HEK293 (cell line): Measurements from ENCODE around the gene FOXK2.

Source experiments
- CTCF ChIA-PET: fragments of 350-600 bp; formaldehyde crosslinking; extraction: SDS; loops from one replicate; lab custom pipeline; 2021; ENCODE audit warnings: antibody characterized with exemption; lab: Yijun Ruan, JAX
- POLR2A ChIA-PET: fragments of 300-600 bp; formaldehyde crosslinking; extraction: SDS; loops from one replicate; lab custom pipeline; 2020; ENCODE audit warnings: antibody characterized with exemption, inconsistent platforms; lab: Yijun Ruan, JAX
- H3K27ac ChIP-seq: fragments of 200-500 bp; sonication (Bioruptor generic); 2 replicates; pipeline ENCODE4 v1.5.1; 2014; ENCODE audit warnings: low read depth, low read length, control low read depth, inconsistent platforms; ENCODE audit errors: extremely low read depth
- H3K36me3 ChIP-seq, 2 experiments: fragments of 200-500 bp in 1 of 2; sonication (Bioruptor generic) in 1 of 2; 1 replicate in 1 of 2; 2 replicates in 1 of 2; pipeline ENCODE4 v1.5.1; 2014 to 2017; ENCODE audit warnings: inconsistent platforms in 2 of 2, low read length in 2 of 2; ENCODE audit not compliant: control insufficient read depth in 2 of 2, insufficient read depth in 1 of 2
- H3K4me1 ChIP-seq: fragments of 200-500 bp; sonication (Bioruptor generic); 2 replicates; pipeline ENCODE4 v1.5.1; 2014; ENCODE audit warnings: mild to moderate bottlenecking, low read length, inconsistent platforms; ENCODE audit not compliant: control insufficient read depth, insufficient read depth
- H3K4me3 ChIP-seq: 2 replicates; pipeline ENCODE4 v1.5.1; 2011; ENCODE audit warnings: low read depth, mild to moderate bottlenecking, control low read depth, low read length, moderate library complexity
- H3K9me3 ChIP-seq: fragments of 200-500 bp; sonication (Bioruptor generic); 2 replicates; pipeline ENCODE4 v1.5.1; 2014; ENCODE audit warnings: low read depth, low read length, inconsistent platforms; ENCODE audit not compliant: control insufficient read depth, insufficient read depth
- BCL11A ChIP-seq: fragments of 450-650 bp; formaldehyde crosslinking; IDR thresholded peaks from 2 replicates; pipeline ENCODE4 v1.5.1; 2016; ENCODE audit warnings: low read depth, missing biosample characterization, missing genetic modification characterization
- FEZF1 ChIP-seq: fragments of 450-650 bp; formaldehyde crosslinking; IDR thresholded peaks from 2 replicates; pipeline ENCODE4 v1.5.1; 2016; ENCODE audit warnings: missing biosample characterization, missing genetic modification characterization
- GLIS1 ChIP-seq: fragments of 450-650 bp; formaldehyde crosslinking; IDR thresholded peaks from 2 replicates; pipeline ENCODE4 v1.5.1; 2016; ENCODE audit warnings: missing biosample characterization, missing genetic modification characterization
- IKZF3 ChIP-seq: fragments of 450-650 bp; IDR thresholded peaks from 2 replicates; pipeline ENCODE4 v1.5.0; 2018; ENCODE audit warnings: missing biosample characterization, mild to moderate bottlenecking, missing genetic modification characterization, moderate library complexity
- KLF16 ChIP-seq: fragments of 450-650 bp; formaldehyde crosslinking; IDR thresholded peaks from 2 replicates; pipeline ENCODE4 v1.5.1; 2017; ENCODE audit warnings: missing biosample characterization, missing genetic modification characterization
- MZF1 ChIP-seq: fragments of 450-650 bp; formaldehyde crosslinking; IDR thresholded peaks from 2 replicates; pipeline ENCODE4 v1.5.1; 2017; ENCODE audit warnings: missing biosample characterization, missing genetic modification characterization, borderline replicate concordance
- SP7 ChIP-seq: fragments of 450-650 bp; formaldehyde crosslinking; IDR thresholded peaks from 2 replicates; pipeline ENCODE4 v1.5.1; 2016; ENCODE audit warnings: missing biosample characterization, missing genetic modification characterization
- WT1 ChIP-seq: fragments of 450-650 bp; formaldehyde crosslinking; IDR thresholded peaks from 2 replicates; pipeline ENCODE4 v1.5.1; 2016; ENCODE audit warnings: missing biosample characterization, missing genetic modification characterization
- ZBTB1 ChIP-seq: fragments of 450-650 bp; formaldehyde crosslinking; IDR thresholded peaks from 2 replicates; pipeline ENCODE4 v1.5.1; 2016; ENCODE audit warnings: missing biosample characterization, missing genetic modification characterization
- ZFHX2 ChIP-seq: fragments of 450-650 bp; formaldehyde crosslinking; conservative IDR thresholded peaks from 2 replicates; pipeline ENCODE4 v1.5.1; 2016; ENCODE audit warnings: missing biosample characterization, missing genetic modification characterization
- ZNF138 ChIP-seq: fragments of 450-650 bp; formaldehyde crosslinking; IDR thresholded peaks from 2 replicates; pipeline ENCODE4 v1.5.1; 2016; ENCODE audit warnings: missing biosample characterization, missing genetic modification characterization, borderline replicate concordance
- ZNF2 ChIP-seq: fragments of 450-650 bp; formaldehyde crosslinking; IDR thresholded peaks from 2 replicates; pipeline ENCODE4 v1.5.1; 2016; ENCODE audit warnings: missing biosample characterization, missing genetic modification characterization
- ZNF341 ChIP-seq: fragments of 450-650 bp; formaldehyde crosslinking; IDR thresholded peaks from 2 replicates; pipeline ENCODE4; 2016; ENCODE audit warnings: low read depth, missing biosample characterization, missing genetic modification characterization
- ZNF354C ChIP-seq: fragments of 450-650 bp; formaldehyde crosslinking; IDR thresholded peaks from 2 replicates; pipeline ENCODE4 v1.5.1; 2016; ENCODE audit warnings: missing biosample characterization, missing genetic modification characterization, low read depth, borderline replicate concordance
- ZNF366 ChIP-seq: fragments of 450-650 bp; formaldehyde crosslinking; conservative IDR thresholded peaks from 2 replicates; pipeline ENCODE4 v1.5.1; 2016; ENCODE audit warnings: missing biosample characterization, missing genetic modification characterization
- ZNF629 ChIP-seq: fragments of 450-650 bp; formaldehyde crosslinking; IDR thresholded peaks from 2 replicates; pipeline ENCODE4 v1.5.1; 2017; ENCODE audit warnings: missing biosample characterization, missing genetic modification characterization
- ZNF76 ChIP-seq: fragments of 450-650 bp; formaldehyde crosslinking; IDR thresholded peaks from 2 replicates; pipeline ENCODE4; 2016; ENCODE audit warnings: low read depth, missing biosample characterization, missing genetic modification characterization, borderline replicate concordance
- TF ChIP-seq, protein P1 (sequence below): fragments of 450-650 bp; formaldehyde crosslinking; IDR thresholded peaks from 2 replicates; pipeline ENCODE4 v1.5.1; 2016; ENCODE audit warnings: missing biosample characterization, missing genetic modification characterization
- TF ChIP-seq, protein P2 (sequence below): fragments of 450-650 bp; formaldehyde crosslinking; IDR thresholded peaks from 2 replicates; pipeline ENCODE4 v1.5.1; 2016; ENCODE audit warnings: missing biosample characterization, missing genetic modification characterization
- TF ChIP-seq, protein P3 (sequence below): fragments of 450-650 bp; formaldehyde crosslinking; IDR thresholded peaks from 2 replicates; pipeline ENCODE4 v1.5.1; 2017; ENCODE audit warnings: missing biosample characterization, missing genetic modification characterization
- TF ChIP-seq, protein P4 (sequence below): fragments of 450-650 bp; formaldehyde crosslinking; IDR thresholded peaks from 2 replicates; pipeline ENCODE4 v1.5.1; 2016; ENCODE audit warnings: missing biosample characterization, missing genetic modification characterization
- TF ChIP-seq, protein P5 (sequence below): fragments of 450-650 bp; formaldehyde crosslinking; IDR thresholded peaks from 2 replicates; pipeline ENCODE4 v1.5.1; 2016; ENCODE audit warnings: missing biosample characterization, missing genetic modification characterization

The FOXK2 gene

DNA sequence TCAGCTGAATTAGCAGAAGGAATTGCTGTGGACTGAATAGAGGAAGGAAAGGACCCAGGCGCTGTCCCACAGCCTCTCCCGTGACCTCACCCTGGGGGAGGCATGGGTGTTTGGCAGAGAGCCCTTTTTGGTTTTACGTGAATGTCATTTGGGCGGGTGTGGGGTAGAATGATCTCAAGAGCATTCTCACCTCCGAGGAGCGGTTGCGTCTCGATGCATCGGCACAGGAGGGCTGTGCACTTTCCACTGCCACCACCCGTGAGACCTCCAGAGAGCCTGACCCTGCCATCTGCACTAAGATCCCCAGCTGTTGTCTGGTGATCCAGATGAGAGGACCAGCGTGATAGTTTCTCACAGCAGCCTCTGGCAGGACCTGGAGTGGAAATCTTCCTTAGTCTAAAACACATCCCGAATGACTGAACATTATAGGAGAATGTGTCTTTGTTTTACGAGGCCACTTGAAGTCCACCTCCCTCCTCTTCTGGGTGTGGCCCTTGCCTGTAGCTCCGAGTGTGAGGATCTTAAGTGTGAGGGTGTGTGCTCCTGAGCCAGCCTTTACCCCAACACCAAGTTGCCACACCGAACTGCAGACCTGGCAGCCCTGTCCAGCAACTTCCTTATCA, 29.3 kb downstream of the FOXK2 start:
- POLR2A ChIA-PET = no interaction called here
- Histone ChIP-seq H3K4me1 (peaks cover 27% of the 10 kb centered on the region), H3K36me3 (no peaks in the 10 kb centered on the region; a peak in 1 of 3 replicates), H3K4me3 (no peak overlapping the region), H3K27ac (no peak overlapping the region; the same call in 1 of the 2 replicates), H3K9me3 (no peaks in the 10 kb centered on the region)
- CTCF ChIA-PET = interaction anchor here (0.6 to 2.0 kb wide), 4 partner anchors 12 to 33 kb away, joined by 3 to 7 read pairs (median 5); no protein-coding TSS in a partner anchor
- TF ChIP-seq ZNF341 (tag by site-specific recombination) (peak; percentile 94), SP7 (tag by site-specific recombination) (peak; percentile 7; the same call in 1 of the 2 replicates), ZNF76 (peak; percentile 14; the same call in 1 of the 2 replicates), MZF1 (tag by site-specific recombination) (peak; percentile 53; the same call in 1 of the 2 replicates), ZNF354C (no peak), ZFHX2 (tag by site-specific recombination) (peak; percentile 93), FEZF1 (tag by site-specific recombination) (0 out of 2 replicates have a peak, but pooled peaks have one; percentile 5), WT1 (tag by site-specific recombination) (peak; percentile 43; the same call in 1 of the 2 replicates), BCL11A (0 out of 2 replicates have a peak, but pooled peaks have one; percentile 42), ZBTB1 (tag by site-specific recombination) (no peak), ZNF629 (tag by site-specific recombination) (peak; percentile 84), GLIS1 (tag by site-specific recombination) (peak; percentile 97), KLF16 (0 out of 2 replicates have a peak, but pooled peaks have one; percentile 15), ZNF366 (tag by site-specific recombination) (peak; percentile 51), ZNF2 (tag by site-specific recombination) (no peak), ZNF138 (tag by site-specific recombination) (no peak), IKZF3 (no peak)
- TF ChIP-seq, protein P1, sequence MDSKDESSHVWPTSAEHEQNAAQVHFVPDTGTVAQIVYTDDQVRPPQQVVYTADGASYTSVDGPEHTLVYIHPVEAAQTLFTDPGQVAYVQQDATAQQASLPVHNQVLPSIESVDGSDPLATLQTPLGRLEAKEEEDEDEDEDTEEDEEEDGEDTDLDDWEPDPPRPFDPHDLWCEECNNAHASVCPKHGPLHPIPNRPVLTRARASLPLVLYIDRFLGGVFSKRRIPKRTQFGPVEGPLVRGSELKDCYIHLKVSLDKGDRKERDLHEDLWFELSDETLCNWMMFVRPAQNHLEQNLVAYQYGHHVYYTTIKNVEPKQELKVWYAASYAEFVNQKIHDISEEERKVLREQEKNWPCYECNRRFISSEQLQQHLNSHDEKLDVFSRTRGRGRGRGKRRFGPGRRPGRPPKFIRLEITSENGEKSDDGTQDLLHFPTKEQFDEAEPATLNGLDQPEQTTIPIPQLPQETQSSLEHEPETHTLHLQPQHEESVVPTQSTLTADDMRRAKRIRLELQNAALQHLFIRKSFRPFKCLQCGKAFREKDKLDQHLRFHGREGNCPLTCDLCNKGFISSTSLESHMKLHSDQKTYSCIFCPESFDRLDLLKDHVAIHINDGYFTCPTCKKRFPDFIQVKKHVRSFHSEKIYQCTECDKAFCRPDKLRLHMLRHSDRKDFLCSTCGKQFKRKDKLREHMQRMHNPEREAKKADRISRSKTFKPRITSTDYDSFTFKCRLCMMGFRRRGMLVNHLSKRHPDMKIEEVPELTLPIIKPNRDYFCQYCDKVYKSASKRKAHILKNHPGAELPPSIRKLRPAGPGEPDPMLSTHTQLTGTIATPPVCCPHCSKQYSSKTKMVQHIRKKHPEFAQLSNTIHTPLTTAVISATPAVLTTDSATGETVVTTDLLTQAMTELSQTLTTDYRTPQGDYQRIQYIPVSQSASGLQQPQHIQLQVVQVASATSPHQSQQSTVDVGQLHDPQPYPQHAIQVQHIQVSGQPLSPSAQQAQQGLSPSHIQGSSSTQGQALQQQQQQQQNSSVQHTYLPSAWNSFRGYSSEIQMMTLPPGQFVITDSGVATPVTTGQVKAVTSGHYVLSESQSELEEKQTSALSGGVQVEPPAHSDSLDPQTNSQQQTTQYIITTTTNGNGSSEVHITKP (tag by site-specific recombination) = peak; percentile 34; the same call in 1 of the 2 replicates
- TF ChIP-seq, protein P2, sequence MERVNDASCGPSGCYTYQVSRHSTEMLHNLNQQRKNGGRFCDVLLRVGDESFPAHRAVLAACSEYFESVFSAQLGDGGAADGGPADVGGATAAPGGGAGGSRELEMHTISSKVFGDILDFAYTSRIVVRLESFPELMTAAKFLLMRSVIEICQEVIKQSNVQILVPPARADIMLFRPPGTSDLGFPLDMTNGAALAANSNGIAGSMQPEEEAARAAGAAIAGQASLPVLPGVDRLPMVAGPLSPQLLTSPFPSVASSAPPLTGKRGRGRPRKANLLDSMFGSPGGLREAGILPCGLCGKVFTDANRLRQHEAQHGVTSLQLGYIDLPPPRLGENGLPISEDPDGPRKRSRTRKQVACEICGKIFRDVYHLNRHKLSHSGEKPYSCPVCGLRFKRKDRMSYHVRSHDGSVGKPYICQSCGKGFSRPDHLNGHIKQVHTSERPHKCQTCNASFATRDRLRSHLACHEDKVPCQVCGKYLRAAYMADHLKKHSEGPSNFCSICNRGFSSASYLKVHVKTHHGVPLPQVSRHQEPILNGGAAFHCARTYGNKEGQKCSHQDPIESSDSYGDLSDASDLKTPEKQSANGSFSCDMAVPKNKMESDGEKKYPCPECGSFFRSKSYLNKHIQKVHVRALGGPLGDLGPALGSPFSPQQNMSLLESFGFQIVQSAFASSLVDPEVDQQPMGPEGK (tag by site-specific recombination) = peak; percentile 24; the same call in 1 of the 2 replicates
- TF ChIP-seq, protein P3, sequence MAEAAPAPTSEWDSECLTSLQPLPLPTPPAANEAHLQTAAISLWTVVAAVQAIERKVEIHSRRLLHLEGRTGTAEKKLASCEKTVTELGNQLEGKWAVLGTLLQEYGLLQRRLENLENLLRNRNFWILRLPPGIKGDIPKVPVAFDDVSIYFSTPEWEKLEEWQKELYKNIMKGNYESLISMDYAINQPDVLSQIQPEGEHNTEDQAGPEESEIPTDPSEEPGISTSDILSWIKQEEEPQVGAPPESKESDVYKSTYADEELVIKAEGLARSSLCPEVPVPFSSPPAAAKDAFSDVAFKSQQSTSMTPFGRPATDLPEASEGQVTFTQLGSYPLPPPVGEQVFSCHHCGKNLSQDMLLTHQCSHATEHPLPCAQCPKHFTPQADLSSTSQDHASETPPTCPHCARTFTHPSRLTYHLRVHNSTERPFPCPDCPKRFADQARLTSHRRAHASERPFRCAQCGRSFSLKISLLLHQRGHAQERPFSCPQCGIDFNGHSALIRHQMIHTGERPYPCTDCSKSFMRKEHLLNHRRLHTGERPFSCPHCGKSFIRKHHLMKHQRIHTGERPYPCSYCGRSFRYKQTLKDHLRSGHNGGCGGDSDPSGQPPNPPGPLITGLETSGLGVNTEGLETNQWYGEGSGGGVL (tag by site-specific recombination) = peak; percentile 71
- TF ChIP-seq, protein P4, sequence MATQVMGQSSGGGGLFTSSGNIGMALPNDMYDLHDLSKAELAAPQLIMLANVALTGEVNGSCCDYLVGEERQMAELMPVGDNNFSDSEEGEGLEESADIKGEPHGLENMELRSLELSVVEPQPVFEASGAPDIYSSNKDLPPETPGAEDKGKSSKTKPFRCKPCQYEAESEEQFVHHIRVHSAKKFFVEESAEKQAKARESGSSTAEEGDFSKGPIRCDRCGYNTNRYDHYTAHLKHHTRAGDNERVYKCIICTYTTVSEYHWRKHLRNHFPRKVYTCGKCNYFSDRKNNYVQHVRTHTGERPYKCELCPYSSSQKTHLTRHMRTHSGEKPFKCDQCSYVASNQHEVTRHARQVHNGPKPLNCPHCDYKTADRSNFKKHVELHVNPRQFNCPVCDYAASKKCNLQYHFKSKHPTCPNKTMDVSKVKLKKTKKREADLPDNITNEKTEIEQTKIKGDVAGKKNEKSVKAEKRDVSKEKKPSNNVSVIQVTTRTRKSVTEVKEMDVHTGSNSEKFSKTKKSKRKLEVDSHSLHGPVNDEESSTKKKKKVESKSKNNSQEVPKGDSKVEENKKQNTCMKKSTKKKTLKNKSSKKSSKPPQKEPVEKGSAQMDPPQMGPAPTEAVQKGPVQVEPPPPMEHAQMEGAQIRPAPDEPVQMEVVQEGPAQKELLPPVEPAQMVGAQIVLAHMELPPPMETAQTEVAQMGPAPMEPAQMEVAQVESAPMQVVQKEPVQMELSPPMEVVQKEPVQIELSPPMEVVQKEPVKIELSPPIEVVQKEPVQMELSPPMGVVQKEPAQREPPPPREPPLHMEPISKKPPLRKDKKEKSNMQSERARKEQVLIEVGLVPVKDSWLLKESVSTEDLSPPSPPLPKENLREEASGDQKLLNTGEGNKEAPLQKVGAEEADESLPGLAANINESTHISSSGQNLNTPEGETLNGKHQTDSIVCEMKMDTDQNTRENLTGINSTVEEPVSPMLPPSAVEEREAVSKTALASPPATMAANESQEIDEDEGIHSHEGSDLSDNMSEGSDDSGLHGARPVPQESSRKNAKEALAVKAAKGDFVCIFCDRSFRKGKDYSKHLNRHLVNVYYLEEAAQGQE (tag by site-specific recombination) = peak; percentile 53
- TF ChIP-seq, protein P5, sequence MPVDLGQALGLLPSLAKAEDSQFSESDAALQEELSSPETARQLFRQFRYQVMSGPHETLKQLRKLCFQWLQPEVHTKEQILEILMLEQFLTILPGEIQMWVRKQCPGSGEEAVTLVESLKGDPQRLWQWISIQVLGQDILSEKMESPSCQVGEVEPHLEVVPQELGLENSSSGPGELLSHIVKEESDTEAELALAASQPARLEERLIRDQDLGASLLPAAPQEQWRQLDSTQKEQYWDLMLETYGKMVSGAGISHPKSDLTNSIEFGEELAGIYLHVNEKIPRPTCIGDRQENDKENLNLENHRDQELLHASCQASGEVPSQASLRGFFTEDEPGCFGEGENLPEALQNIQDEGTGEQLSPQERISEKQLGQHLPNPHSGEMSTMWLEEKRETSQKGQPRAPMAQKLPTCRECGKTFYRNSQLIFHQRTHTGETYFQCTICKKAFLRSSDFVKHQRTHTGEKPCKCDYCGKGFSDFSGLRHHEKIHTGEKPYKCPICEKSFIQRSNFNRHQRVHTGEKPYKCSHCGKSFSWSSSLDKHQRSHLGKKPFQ = peak; percentile 65
